ENCODE measurements around the gene LARP4B. TPM values are rescaled to one million over a fixed set of nuclear protein-coding genes. Genes with fewer than 3 reads are reported as not detected.

LARP4B gene
- total RNA-seq, 6 experiments from 2014 or later, result 81.5 to 88.1 (median 83.5) TPM

GRCh38 chr10:775245-776075, 156.0 kb downstream of the LARP4B start:
- peak; percentile 14 for DNase-seq

GRCh38 chr10:774661-775244, 156.8 kb downstream of the LARP4B start:
- Mint-ChIP-seq H3K36me3 (ENCODE audit: low read depth) (no peaks in the 10 kb centered on the region), H3K4me1 (ENCODE audit: low read depth) (peaks cover 7% of the 10 kb centered on the region; the same call in 1 of the 2 replicates), H3K27ac (no peak overlapping the region), H3K4me3 (no peak overlapping the region), H3K27me3 (ENCODE audit: insufficient read depth) (peaks cover 10% of the 10 kb centered on the region), H3K9me3 (peaks cover 9% of the 10 kb centered on the region; the same call in 1 of the 2 replicates)
- no peak for TF ChIP-seq CTCF (IDR thresholded peaks at IDR 0.05)
- no peak for DNase-seq

More at GRCh38 chr10:775245-776075, 156.0 kb downstream of the LARP4B start:
- Mint-ChIP-seq H3K9me3 (peaks cover 9% of the 10 kb centered on the region; the same call in 1 of the 2 replicates), H3K36me3 (ENCODE audit: low read depth) (no peaks in the 10 kb centered on the region), H3K27me3 (ENCODE audit: insufficient read depth) (peaks cover 7% of the 10 kb centered on the region), H3K4me1 (ENCODE audit: low read depth) (peaks cover 7% of the 10 kb centered on the region; the same call in 1 of the 2 replicates), H3K27ac (no peak overlapping the region), H3K4me3 (no peak overlapping the region)
- TF ChIP-seq CTCF (IDR thresholded peaks at IDR 0.05), result no peak

GRCh38 chr10:774223-774622, 157.3 kb downstream of the LARP4B start:
- H3K4me1 Mint-ChIP-seq (ENCODE audit: low read depth), result peaks cover 7% of the 10 kb centered on the region; the same call in 1 of the 2 replicates
- H3K27ac Mint-ChIP-seq, result no peak overlapping the region
- TF ChIP-seq CTCF (IDR thresholded peaks at IDR 0.05), result no peak
- DNase-seq, result no peak
- H3K36me3 Mint-ChIP-seq (ENCODE audit: low read depth), result no peaks in the 10 kb centered on the region
- H3K9me3 Mint-ChIP-seq, result peaks cover 9% of the 10 kb centered on the region
- H3K27me3 Mint-ChIP-seq (ENCODE audit: insufficient read depth), result peaks cover 10% of the 10 kb centered on the region
- H3K4me3 Mint-ChIP-seq, result no peak overlapping the region

- H3K4me1 Mint-ChIP-seq (ENCODE audit: low read depth), result peaks cover 7% of the 10 kb centered on the region; the same call in 1 of the 2 replicates
- no peaks in the 10 kb centered on the region for H3K36me3 Mint-ChIP-seq (ENCODE audit: low read depth)
- H3K9me3 Mint-ChIP-seq, result peaks cover 13% of the 10 kb centered on the region
- H3K27me3 Mint-ChIP-seq (ENCODE audit: insufficient read depth), result peaks cover 10% of the 10 kb centered on the region
- no peak for DNase-seq
- no peak overlapping the region for H3K4me3 Mint-ChIP-seq
- H3K27ac Mint-ChIP-seq, result no peak overlapping the region
- no peak for TF ChIP-seq CTCF (IDR thresholded peaks at IDR 0.05)
Observed at GRCh38 chr10:773562-774161, 157.8 kb downstream of the LARP4B start.

GRCh38 chr10:772227-772637, 159.3 kb downstream of the LARP4B start:
- no peak for TF ChIP-seq CTCF (IDR thresholded peaks at IDR 0.05)
- Mint-ChIP-seq H3K4me3 (no peak overlapping the region), H3K4me1 (ENCODE audit: low read depth) (peaks cover 7% of the 10 kb centered on the region; the same call in 1 of the 2 replicates), H3K27me3 (ENCODE audit: insufficient read depth) (peaks cover 12% of the 10 kb centered on the region), H3K9me3 (peaks cover 24% of the 10 kb centered on the region), H3K27ac (no peak overlapping the region), H3K36me3 (ENCODE audit: low read depth) (peaks cover 11% of the 10 kb centered on the region)
- no peak for DNase-seq
